ENCODE measurements around the gene VEGFA.

VEGFA gene

DNA sequence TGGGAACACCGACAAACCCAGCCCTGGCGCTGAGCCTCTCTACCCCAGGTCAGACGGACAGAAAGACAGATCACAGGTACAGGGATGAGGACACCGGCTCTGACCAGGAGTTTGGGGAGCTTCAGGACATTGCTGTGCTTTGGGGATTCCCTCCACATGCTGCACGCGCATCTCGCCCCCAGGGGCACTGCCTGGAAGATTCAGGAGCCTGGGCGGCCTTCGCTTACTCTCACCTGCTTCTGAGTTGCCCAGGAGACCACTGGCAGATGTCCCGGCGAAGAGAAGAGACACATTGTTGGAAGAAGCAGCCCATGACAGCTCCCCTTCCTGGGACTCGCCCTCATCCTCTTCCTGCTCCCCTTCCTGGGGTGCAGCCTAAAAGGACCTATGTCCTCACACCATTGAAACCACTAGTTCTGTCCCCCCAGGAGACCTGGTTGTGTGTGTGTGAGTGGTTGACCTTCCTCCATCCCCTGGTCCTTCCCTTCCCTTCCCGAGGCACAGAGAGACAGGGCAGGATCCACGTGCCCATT is 15.3 kb downstream of the VEGFA start:
- DNase-seq (ENCODE audit: low read depth in 2 of 2) = no peak

DNA sequence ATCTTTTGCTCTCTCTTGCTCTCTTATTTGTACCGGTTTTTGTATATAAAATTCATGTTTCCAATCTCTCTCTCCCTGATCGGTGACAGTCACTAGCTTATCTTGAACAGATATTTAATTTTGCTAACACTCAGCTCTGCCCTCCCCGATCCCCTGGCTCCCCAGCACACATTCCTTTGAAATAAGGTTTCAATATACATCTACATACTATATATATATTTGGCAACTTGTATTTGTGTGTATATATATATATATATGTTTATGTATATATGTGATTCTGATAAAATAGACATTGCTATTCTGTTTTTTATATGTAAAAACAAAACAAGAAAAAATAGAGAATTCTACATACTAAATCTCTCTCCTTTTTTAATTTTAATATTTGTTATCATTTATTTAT is 15.9 kb downstream of the VEGFA start:
- no peak for DNase-seq (ENCODE audit: low read depth in 2 of 2)

DNA sequence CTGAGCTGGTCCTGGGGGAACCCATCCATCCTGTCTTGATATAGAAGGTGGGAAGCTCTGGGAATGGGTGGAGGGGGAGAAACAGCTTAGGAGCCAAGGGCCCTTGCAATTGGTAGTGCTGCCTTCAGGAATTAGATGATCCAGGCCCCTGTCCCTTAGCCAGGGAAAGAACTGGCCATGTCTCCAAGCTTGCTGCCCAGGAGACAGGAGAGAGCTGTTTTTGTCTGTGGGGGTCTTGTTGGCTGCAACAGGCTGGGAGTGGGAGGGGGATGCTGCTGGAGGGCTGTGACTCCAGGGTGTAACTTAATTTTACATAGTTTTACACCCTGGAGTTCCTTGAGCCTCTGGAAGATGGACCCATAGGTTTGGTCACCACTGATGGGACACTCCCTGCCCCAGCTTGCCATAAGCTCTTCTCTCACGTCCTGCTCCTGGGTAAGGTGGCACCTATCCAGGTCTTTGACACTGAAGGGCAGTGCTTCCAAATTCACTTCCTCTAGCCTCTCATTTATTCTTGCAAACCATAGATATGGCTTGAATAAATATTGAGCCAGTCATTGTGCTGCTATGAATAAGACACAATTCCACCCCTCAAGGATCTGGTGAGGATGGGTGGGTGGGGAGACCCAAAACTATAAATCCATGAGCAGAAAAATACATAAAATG is 16.8 kb downstream of the VEGFA start:
- no peak for DNase-seq (ENCODE audit: low read depth in 2 of 2)

DNA sequence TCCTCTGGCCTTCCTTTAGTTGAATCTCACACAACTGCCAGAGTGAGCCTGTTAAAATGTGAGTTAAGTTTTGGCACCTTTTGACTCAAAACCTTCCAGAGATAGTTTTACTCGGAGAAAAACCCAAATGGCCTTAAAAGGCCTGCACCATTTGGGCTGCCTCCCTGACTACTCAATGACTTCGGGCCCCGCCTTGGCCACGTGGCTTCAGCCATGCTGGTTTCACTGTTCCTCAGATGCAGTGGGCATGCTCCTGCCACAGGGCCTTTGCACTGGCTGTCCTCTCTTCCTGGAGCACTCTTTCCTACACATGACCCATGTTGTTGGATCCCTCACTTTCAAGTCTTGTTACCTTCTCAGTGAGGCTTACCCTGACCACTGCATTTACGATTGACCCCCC is 18.3 kb downstream of the VEGFA start:
- no peak for DNase-seq (ENCODE audit: low read depth in 2 of 2)

DNA sequence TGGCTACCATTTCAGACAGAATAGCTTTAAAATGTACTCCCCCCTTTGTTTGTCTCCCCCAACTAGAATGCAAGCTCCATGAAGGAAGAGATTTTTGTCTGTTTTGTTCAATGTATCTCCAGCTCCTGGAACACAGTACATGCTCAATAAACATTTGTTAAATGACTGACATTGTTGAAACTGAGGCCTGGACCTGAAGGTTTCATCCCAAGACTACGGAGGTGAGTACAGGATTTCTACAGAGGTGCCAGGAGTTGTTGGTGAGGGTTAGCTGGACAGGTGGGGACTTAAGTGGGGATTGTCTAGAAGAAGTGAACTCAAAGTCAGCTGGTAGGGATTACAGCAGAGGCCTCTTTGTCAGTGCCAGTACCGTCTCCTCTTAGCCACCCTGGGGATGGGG is 19.4 kb downstream of the VEGFA start:
- no peak for DNase-seq (ENCODE audit: low read depth in 2 of 2)

DNA sequence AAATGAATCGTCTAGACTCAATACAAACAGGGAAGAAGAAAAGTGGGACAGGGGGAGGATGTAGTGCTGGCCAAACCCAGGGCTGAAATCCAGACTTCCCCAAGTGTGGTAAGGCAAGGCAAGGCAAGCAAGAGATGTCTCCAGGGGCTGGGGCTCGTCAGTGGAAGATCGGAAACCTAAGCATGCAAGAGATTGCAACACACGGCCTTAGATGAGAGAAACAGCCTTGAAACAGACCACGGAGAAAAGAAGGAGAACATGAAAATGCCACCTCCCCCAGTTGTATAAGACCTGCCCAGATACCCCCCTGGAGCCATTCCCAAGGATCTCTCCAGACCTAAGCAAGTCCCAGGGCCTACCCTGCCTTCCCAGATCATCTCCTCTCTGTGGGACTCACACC is 20.0 kb downstream of the VEGFA start:
- no peak for DNase-seq (ENCODE audit: low read depth in 2 of 2)

DNA sequence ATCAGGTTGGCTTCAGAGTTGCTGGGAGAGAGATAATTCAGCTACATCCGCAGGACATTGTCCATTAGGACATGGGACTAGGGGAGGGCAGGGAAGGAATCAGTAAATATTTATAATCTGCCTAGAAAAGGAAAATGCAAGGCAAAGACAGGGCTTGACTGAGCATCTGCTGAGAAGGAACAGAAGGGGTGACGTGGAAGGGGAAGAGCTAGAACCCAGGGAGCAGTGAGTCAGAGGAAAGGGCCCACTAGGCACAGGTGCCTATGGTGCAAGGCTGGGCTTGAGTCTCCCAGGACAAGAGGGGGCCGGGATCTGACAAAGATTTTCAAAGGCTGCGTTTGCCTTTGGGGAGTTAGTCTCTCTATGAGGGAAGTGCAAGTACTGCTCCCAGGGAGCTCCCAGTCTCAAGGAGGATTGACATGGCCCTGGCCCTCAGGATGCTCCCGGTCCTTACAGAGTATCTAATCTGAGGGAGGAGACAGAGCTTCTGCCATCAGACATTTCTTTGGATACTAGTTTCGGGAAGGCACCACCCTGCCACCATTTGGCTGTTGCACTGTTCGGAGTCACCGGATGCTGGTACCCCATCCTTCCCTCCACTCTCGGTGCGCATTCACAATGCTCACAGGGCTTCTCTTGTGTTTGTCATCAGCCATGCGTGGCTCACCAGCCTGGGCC is 21.9 kb downstream of the VEGFA start:
- no peak for DNase-seq (ENCODE audit: low read depth in 2 of 2)

DNA sequence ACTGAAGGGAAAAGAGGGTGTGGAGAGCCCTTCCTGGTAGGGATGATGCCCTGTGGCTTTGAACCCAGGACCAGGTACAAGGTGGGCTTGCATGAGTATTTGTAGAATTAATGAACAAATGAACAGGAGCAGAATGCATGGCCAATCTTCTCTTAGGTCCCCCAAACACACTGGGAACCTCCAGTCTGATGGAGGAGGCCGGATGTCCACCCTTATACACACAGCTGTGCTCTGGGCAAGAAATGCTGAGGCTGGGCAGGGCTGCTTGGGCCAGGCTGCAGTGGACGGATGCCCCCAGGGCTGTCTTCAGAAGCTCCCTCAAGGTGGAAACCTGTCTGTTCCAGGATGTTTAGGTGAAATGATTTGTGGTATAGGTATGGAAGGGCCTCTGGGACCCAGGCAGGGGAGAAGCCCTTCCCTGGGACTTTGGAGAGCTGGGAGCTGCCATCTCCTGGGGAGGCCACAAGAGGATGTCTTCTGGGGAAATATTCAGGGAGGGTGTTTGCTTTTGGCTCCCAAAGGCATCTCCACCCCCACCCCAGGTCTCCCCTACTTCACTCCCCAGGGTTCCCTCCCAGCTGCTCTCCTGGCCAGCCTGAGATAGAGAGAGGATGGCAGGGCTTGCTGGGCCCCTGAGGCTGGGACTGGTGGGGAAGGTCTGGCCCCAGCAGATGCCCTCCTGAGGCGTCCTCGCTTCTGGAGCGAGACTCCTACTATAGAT is 23.3 kb downstream of the VEGFA start:
- no peak for DNase-seq (ENCODE audit: low read depth in 2 of 2)

DNA sequence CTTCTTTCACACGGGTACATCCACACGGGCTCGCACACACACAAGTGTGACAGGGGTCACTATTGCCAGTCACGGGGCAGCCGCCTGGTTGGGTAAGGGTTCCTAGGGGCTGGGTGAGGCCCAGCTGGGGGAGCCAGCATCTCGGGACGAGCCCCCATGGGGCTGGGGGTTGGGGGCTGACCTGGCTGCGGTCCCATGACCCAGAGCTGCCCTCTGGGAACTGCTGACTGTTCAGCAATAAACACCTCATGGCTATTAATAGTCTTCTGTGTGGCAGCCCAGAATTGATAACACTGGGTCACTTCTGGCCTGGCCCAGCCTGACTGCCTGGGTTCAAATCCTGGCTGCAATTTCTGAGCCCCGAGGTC is 23.8 kb downstream of the VEGFA start:
- DNase-seq (ENCODE audit: low read depth in 2 of 2) = no peak

DNA sequence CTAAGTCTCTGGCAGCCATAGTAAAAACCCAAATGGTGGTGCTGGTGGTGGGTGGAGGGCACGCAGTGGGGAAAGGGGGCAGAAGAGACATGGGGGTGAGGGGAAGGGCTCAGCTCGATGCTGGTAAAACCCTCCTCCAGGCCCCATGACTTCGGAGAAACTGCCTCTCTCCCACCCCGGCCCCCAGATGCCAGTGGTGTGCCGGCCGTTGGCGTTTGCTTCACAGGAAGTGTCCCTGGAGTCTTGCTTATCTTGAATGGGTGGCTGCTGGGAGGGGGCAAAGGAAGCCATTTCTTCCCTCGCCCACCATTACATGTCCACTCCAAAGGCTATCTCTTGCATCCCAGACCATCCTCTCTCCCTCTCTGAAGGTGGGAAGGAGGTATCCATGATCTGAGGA is 25.4 kb downstream of the VEGFA start:
- DNase-seq (ENCODE audit: low read depth in 2 of 2) = no peak

DNA sequence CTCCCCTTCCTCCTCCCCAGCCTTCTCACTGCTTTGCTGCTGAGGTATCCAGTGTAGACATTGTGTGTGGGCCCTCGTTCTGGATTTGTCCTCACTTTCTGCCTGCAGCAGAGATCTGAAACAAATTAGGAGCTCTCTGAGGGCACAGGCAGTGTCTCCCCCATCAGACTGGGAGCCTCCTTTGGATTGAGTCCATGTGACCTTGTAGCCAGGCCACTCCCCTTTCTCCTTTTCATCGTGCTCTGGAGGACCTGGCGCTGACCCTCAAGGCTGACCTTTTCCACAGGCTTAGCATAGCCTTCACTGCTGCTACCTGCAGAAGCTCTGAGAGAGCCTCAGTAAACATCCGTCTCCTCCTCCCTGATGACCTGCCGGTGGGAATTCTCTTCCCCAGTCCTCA is 26.2 kb downstream of the VEGFA start:
- DNase-seq (ENCODE audit: low read depth in 2 of 2) = no peak

DNA sequence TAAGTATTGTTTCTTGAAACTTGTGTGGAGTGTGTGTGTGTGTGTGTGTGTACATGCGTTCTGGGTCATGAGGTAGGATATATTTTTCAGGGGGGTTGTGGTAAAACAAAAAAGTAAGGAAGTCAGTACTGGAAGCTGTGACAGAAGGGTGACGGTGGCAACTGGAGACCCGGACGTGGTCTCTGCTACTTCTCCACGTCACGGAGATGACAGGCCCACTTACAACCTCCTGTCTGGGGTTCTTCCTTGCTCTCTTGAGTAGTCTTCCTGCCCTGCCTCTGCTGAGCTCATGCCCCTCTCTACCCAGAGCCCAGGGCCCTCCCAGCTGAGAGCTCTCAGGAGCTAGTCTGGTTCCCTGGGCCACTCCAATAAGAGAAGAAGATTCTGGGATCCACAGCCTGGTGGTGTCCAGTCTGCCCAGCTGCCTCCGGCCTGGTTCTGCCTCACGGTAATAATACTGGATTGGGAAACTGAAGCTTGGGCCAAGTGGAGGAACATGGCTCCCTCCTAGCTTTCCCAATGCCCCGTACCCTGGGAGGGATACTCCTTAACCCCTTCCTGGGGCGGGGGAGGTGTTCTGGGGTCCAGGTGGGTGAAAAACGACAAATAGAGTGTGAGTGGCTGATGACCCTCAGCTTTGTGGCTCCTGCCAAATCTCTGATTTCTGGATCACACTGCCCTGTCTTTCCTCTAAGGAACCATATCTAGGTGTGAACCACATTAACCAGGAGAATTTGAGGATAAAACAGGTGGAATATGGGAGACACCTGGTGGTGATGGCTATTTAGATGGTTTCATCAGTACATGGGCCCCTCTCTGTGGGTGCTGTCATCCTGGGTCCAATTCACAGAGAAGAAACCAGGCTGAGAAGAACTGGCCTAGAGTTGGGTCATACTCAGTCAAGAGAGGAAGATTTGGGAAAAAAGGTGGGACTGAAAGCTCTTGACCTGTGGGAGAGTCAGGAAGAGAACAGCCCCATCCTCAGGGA is 27.2 kb downstream of the VEGFA start:
- DNase-seq (ENCODE audit: low read depth in 2 of 2) = no peak

DNA sequence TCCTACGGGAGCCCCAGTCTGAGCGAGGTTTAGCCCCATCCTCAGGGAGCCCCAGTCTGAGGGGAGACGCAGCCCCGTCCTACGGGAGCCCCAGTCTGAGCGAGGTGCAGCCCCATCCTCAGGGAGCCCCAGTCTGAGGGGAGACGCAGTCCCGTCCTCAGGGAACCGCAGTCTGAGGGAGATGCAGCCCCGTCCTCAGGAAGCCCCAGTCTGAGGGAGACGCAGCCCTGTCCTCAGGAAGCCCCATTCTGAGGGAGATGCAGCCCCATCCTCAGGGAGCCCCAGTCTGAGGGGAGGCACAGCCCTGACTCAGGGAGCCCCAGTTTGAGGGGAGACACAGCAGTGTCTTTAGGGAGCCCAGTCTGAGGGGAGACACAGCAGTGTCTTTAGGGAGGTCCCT is 27.9 kb downstream of the VEGFA start:
- DNase-seq (ENCODE audit: low read depth in 2 of 2) = no peak

DNA sequence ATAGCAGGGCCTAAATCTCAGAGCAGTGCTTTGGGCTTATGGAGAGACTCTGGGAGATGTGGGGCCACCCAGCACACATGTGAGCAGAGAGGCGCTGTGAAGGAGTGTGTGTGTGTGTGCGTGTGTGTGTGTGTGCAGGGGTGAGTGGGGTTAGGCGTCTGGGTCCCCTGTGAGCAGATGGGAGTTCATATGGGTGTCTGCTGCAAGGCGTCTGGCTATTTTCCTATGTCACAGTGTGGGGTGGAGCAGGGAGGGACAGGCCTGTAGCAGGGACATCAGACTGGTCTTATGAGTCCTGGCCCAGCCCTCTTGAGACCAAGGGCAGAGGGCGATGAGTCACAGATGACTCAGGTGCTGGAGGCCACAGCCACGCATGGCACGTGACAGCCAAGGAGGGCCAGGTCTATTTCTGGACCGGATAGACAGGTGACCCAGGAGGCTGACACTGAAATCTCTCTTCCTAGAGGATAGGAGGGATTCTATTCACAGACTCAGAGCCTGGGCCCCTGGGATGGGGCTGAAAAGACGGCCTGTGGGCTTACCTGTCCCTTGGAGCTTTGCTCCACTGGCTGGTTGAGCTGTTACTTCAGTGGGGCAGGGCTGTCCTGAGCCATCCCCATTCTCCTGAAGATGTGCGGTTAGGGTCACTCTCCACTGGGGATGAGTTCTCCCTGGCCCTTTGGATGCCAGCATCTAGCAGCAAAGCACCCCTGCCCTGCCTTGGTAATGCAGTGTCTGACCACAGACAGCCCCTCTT is 28.9 kb downstream of the VEGFA start:
- DNase-seq (ENCODE audit: low read depth in 2 of 2) = no peak

DNA sequence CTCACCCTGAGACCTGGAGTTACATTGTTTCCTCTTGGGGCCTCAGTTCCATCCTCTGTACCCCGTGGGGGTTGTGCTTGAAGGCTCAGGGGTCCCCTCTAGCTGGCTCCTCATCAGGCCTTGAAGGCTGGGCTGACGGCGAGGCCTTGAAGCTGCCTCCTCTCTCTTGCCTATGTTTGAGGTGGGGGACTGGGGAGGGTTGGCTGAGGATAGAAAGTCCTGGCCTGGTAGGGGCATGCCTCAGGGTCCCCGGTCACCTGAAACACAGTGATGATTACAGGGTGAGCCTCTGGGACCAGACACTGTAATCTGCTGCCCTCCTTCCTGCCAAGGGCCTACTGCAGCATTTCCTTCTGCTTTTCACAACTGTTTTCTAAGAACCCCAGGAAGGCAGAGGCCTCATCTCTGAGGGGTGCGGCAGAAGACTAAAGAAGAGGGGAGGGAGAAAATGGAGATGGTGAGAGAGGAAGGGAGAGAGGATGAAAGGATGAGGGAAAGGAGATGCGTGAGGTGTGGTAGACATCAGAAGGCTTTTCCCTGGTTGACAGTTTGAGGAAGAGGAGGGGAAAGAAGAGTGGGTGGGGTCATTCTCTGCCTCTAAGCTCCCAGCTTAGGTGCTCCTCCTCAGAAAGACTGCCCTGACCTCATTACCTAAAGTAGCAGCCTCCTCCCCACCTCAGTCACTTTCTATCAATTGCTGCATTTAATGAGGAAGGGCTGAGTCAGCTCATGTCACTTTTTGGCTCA is 29.7 kb downstream of the VEGFA start:
- no peak for DNase-seq (ENCODE audit: low read depth in 2 of 2)

DNA sequence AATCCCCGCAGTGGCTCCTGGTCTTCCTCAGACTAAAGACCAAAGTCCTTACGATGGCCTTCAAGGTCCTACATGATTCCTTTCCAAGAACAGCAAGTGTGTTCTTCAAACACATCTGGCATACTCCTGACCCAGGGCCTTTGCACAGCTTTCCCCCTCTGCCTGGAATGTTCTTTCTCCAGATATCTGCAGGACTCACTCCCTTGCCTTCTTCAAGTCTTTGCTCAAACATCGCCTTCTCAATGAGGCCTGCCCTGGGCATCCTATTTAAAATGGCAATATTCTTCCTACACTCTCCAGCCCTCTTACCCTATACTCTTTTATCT is 30.2 kb downstream of the VEGFA start:
- DNase-seq (ENCODE audit: low read depth in 2 of 2) = no peak

DNA sequence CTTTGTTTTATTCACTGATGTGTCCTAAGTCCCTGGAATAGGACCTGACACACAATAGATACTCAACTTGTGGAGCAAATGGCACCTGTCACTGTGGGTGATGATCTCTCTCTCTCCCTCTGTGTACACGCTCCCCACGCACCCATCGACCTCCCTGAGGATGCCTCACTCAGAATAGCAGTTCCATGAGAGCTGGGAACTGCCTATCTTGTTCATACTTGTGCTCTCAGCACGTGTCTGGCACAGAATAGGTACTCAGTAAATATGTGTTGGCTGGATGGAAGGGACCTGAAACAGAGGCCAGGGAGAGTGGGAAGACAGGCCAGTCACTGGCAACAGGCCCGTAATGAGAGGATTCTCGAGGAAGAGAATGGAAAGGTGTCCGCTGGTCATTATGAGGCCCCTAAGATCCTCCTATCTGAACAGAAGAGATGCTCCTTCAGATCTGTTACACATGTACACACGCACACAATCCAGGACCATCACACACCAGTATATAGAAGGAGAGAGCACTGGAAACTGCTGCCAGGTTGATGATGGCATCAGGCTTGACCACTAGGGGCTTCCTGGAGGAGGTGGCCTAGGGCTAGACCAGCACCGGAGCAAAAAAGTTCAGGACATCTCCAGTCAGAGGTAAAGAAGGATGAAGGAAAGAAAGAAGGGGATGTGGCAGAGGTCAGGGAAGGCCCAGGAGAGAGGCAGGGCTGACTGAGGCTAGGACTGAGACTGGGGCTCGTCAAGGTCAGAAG is 30.9 kb downstream of the VEGFA start:
- no peak for DNase-seq (ENCODE audit: low read depth in 2 of 2)

DNA sequence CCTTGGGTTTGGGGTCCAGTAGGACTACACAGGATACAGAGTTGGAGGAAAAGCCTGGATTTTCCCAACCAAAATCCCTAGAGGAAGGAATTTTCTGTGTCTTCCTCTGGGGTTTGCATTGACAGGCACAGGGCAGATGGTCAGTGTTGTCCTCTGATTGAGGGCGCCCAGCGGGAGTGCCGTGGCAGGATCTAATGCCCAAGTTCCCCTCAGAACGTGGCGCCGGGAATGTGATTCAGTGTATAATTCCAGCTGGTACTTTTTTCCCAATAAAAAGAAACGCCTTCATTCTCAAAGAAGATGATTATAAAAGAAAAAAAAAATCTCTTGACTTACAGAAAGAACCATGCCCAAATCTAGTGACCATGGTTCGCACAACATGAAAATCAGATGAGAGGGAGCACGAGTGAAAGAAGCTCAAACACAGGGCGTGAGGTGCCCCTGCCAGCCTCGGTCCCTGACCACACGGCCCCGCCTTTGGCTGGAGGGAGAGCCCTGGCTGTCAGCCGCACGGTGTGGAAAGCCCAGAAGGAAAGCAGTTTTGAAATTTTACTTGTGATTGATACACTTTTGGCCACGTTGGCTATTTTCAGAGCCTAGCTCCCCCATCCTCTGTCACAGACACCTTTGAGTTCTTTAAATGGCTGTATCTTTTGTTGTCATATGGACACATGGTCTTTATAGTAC is 31.6 kb downstream of the VEGFA start:
- DNase-seq (ENCODE audit: low read depth in 2 of 2) = no peak

Measured in activated CD4-positive, alpha-beta T cell treated with anti-CD3 and anti-CD28 coated beads for 24 hours (primary cell).